ENCODE data around the gene APOBEC2. TPM values are rescaled to one million over a fixed set of nuclear protein-coding genes. Genes with fewer than 3 reads are reported as not detected.

APOBEC2 gene
- total and polyA plus RNA-seq, 2 of the 4 experiments (the other 2 are of a cell fraction) = not detected

DNA sequence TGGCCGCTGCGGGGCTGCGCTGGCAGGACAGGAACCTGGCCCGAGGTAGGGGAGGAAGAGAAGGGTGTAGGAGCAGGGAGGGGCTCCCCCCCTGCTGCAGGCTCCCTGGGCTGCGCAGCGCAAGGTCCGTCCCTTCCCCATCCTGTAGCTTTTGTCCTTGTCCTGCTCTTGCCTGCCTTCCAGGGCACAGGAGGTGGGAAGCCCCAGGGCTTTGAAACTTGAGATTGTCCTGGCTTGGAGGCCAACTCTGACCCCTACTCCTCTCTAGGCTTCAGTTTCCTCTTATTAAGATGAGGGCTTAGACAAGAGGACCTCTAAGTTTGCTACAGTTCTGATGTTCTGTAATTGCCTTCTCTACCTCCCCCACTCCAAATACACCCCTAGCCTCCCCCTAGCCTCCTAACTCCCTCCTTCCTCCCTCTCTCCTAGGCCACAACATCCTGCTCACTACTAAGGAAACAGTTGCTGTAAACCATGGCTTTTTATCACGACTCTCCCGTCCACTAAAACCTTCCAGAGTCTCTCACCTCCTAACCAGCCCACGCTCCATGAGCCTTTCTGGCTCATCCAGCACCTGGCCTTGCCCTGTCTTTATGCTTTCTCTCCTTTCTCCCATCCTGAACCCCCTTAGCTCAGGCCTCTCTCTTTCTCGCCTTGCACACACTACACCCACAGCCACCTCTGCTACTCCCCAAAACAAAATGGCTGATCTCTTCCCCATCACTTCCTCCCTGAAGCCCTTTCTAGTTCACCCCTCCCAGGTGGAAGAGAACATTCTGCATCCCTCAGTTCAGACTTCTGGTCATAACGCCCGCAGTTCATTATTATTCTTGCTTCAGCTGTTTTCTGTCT lies 24.2 kb upstream of the APOBEC2 start:
- in situ Hi-C loops (cut with MboI; ENCODE audit: low sequenced_read_pairs) = loop anchor here (10.0 to 25.0 kb wide), 3 partner anchors 474 to 1666 kb away; no protein-coding TSS in a partner anchor

More for the DNA sequence above, 24.2 kb upstream of the APOBEC2 start:
- 0 out of 2 replicates have a peak overlapping the region, but pooled peaks have one; percentile 0 for H4K91ac ChIP-seq (ENCODE audit: insufficient read depth, low read depth, low read length)
- H3K79me1 ChIP-seq (ENCODE audit: low read depth in 1 of 2, low read length in 2 of 2) = no peaks in the 10 kb centered on the region
- DNase-seq (no peak), ATAC-seq (ENCODE audit: low read depth) (no peak; the same call in 1 of the 2 replicates)
- H3K4me2 ChIP-seq (ENCODE audit: low read depth, low read length) = peak overlapping the region; percentile 83
- peaks cover 4% of the 10 kb centered on the region; the same call in 1 of the 2 replicates for H3K4me1 ChIP-seq (ENCODE audit: control insufficient read depth, insufficient read depth, low read length)
- no TSS peak for BruUV-seq (replicated peaks)
- ChIA-PET CTCF (interaction anchor here (0.6 to 2.5 kb wide), 11 partner anchors 10 to 163 kb away, joined by 3 to 24 read pairs (median 4); partner anchors contain the start of gene TSPO2), POLR2A (ENCODE audit: unreplicated experiment) (interaction anchor here (0.5 kb wide), 1 partner anchor 1099 kb away, joined by 7 read pairs; no protein-coding TSS in a partner anchor)
- peak overlapping the region; percentile 93 to 96 for H4K8ac ChIP-seq (ENCODE audit: low read depth in 2 of 2, low read length in 2 of 2)
- peak overlapping the region; percentile 40 for H3K4me3 ChIP-seq (ENCODE audit: insufficient read depth, low read depth, low read length)
- peak overlapping the region; percentile 71; the same call in 1 of the 2 replicates for H3K9ac ChIP-seq (ENCODE audit: low read depth, low read length)
- H3K27ac ChIP-seq (ENCODE audit: insufficient read depth, low read length) = no peak overlapping the region
- peak overlapping the region; percentile 10 for H2AK9ac ChIP-seq (replicated peaks; ENCODE audit: low read depth, low read length, poor library complexity)
- H2AK5ac ChIP-seq (ENCODE audit: low read depth, low read length) = no peak overlapping the region
- TF ChIP-seq, protein P1, sequence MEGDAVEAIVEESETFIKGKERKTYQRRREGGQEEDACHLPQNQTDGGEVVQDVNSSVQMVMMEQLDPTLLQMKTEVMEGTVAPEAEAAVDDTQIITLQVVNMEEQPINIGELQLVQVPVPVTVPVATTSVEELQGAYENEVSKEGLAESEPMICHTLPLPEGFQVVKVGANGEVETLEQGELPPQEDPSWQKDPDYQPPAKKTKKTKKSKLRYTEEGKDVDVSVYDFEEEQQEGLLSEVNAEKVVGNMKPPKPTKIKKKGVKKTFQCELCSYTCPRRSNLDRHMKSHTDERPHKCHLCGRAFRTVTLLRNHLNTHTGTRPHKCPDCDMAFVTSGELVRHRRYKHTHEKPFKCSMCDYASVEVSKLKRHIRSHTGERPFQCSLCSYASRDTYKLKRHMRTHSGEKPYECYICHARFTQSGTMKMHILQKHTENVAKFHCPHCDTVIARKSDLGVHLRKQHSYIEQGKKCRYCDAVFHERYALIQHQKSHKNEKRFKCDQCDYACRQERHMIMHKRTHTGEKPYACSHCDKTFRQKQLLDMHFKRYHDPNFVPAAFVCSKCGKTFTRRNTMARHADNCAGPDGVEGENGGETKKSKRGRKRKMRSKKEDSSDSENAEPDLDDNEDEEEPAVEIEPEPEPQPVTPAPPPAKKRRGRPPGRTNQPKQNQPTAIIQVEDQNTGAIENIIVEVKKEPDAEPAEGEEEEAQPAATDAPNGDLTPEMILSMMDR (conservative IDR thresholded peaks at IDR 0.05; ENCODE audit: low read depth, low read length) = no peak
- TF ChIP-seq CEBPB (IDR thresholded peaks at IDR 0.05; ENCODE audit: low read depth, low read length) (no peak), MAFK (IDR thresholded peaks at IDR 0.05; ENCODE audit: low read depth, low read length) (no peak), RFX5 (IDR thresholded peaks at IDR 0.05; ENCODE audit: low read depth, low read length) (no peak), BHLHE40 (IDR thresholded peaks at IDR 0.05; ENCODE audit: low read depth, low read length) (no peak), MAZ (IDR thresholded peaks at IDR 0.05; ENCODE audit: borderline replicate concordance, low read depth, low read length) (no peak), RAD21 (IDR thresholded peaks at IDR 0.05; ENCODE audit: low read length) (no peak), POLR2A (IDR thresholded peaks at IDR 0.05; ENCODE audit: low read depth, low read length) (no peak), SMC3 (IDR thresholded peaks at IDR 0.05; ENCODE audit: low read depth, low read length) (no peak)
- TF ChIP-seq, protein P2, sequence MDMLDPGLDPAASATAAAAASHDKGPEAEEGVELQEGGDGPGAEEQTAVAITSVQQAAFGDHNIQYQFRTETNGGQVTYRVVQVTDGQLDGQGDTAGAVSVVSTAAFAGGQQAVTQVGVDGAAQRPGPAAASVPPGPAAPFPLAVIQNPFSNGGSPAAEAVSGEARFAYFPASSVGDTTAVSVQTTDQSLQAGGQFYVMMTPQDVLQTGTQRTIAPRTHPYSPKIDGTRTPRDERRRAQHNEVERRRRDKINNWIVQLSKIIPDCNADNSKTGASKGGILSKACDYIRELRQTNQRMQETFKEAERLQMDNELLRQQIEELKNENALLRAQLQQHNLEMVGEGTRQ (IDR thresholded peaks at IDR 0.05; ENCODE audit: low read depth, low read length) = no peak
- dilution Hi-C loops (cut with HindIII; ENCODE audit: low sequenced_read_pairs, unreplicated experiment) (no loop called here), intact Hi-C loops (cut with micrococcal nuclease) (loop anchor here (1.0 to 10.0 kb wide), 6 partner anchors 22 to 1684 kb away; no protein-coding TSS in a partner anchor)
- H4K20me1 ChIP-seq (ENCODE audit: insufficient read depth, low read length) = no peaks in the 10 kb centered on the region
- peak overlapping the region; percentile 82 for H4K5ac ChIP-seq (ENCODE audit: low read depth, low read length)
- H2BK15ac ChIP-seq (ENCODE audit: low read depth, low read length) = no peak overlapping the region
- peak overlapping the region; percentile 71; the same call in 1 of the 2 replicates for H2BK120ac ChIP-seq (ENCODE audit: low read depth, low read length)
- no peaks in the 10 kb centered on the region for H3K9me1 ChIP-seq (ENCODE audit: insufficient read depth, low read length)
- peak overlapping the region; percentile 46; the same call in 1 of the 2 replicates for H3K23ac ChIP-seq (ENCODE audit: low read depth, low read length)
- H2BK5ac ChIP-seq (ENCODE audit: low read depth, low read length, poor library complexity, severe bottlenecking) = no peak overlapping the region
- H3K27me3 ChIP-seq (ENCODE audit: control insufficient read depth, insufficient read depth, low read length) = peaks cover 8% of the 10 kb centered on the region; the same call in 1 of the 2 replicates
- WGBS, 2 experiments (ENCODE audit: extremely low coverage in 2 of 2, insufficient read length in 1 of 2) = 58% methylated on average over 4 of the region's 13 CpGs; no CpG with 5 or more reads in 1 of the 2 experiments
- H3K4ac ChIP-seq (ENCODE audit: low read depth, low read length) = peak overlapping the region; percentile 72; the same call in 1 of the 2 replicates
- H3K18ac ChIP-seq (ENCODE audit: low read depth, low read length) = no peak overlapping the region
- H3K9me3 ChIP-seq (ENCODE audit: control insufficient read depth, insufficient read depth, low read length) = no peaks in the 10 kb centered on the region
- H3K14ac ChIP-seq (replicated peaks; ENCODE audit: low read depth, low read length) = no peak overlapping the region
- H3K56ac ChIP-seq (ENCODE audit: extremely low read depth, insufficient read depth, low read length) = no peak overlapping the region
- H2AFZ ChIP-seq (replicated peaks; ENCODE audit: low read length, poor library complexity) = peak overlapping the region; percentile 96
- no peak overlapping the region for H2BK20ac ChIP-seq (ENCODE audit: low read depth, low read length)
- no peaks in the 10 kb centered on the region for H3K36me3 ChIP-seq (ENCODE audit: control insufficient read depth, insufficient read depth, low read length)
